ENCODE data around the gene PYCARD.

Gene PYCARD

DNA sequence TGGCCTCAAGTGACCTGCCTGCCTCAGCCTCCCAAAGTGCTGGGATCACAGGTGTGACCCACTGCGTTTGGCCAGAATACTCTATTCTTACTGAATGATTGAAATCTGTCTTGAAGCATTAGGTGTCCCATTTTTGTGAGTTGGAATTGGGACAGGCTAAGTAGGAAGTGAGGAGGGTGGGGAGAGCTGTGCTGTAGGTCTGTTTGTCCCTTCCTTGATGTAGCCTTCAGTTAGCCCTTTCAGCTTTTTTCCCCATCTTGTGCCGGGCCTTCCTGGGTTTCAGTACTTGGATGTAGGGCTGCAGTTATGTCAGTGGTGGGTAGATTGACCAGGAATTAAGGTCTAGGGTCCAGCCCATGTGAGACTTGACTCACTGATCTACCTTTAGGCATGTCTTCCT, 8.7 kb downstream of the PYCARD start:
- H4K8ac ChIP-seq (ENCODE audit: low read depth, low read length): no peak overlapping the region
- WGBS (ENCODE audit: extremely low coverage, insufficient coverage, insufficient read length): no CpG with 5 or more reads among the region's 2 CpGs

DNA sequence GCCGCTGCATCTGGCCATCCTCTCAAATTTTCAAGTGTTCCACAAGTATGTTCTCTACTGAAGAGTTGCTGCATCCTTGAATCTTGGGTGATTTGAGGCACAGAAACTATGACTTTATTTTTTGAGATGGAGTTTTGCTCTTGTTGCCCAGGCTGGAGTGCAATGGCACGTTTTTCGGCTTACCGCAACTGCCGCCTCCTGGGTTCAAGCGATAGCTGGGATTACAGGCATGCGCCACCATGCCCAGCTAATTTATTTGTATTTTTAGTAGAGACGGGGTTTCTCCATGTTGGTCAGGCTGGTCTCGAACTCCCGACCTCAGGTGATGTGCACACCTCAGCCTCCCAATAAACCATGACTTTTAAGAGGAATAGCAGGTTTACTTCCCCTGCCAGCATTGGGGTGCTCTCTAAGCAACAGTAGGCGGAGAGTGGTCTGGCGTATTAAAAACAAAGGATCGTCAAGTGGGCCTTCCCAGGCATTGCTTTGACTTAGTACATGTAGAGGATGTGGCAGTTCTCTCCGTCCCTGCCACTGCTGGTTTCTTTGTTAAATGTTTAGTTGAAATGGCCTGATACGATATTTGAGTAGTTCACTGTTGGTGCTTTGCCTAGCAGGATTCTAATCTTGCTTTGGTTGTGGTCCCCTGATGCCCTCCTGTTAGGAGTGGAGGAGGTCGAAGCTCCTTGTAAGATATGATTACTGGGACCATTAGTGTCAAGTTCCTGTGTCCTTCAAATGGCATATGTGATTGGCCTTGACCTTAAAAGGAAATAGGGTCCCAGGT, 9.5 kb downstream of the PYCARD start:
- DNase-seq: peak in 1 of 2 donors; percentile 4
- whole genome bisulfite sequencing (ENCODE audit: extremely low coverage, insufficient coverage, insufficient read length): no CpG with 5 or more reads among the region's 16 CpGs

More for the DNA sequence above, 8.7 kb downstream of the PYCARD start:
- H3K27me3 ChIP-seq (ENCODE audit: insufficient read depth, low read length): no peaks in the 10 kb centered on the region
- no peak overlapping the region for H2AFZ ChIP-seq (ENCODE audit: insufficient read depth, low read length, poor library complexity)
- no peak overlapping the region for H2BK5ac ChIP-seq (ENCODE audit: low read depth, low read length, poor library complexity)
- H3K23ac ChIP-seq (ENCODE audit: low read length): no peak overlapping the region
- H2AK5ac ChIP-seq (ENCODE audit: low read length): no peak overlapping the region
- no peaks in the 10 kb centered on the region for H3K4me1 ChIP-seq (ENCODE audit: control insufficient read depth in 1 of 2, insufficient read depth in 2 of 2, low read length in 2 of 2)
- no peak overlapping the region for H3K14ac ChIP-seq (ENCODE audit: low read length)
- peaks cover 56 to 84% of the 10 kb centered on the region in 2 experiments for H3K36me3 ChIP-seq (ENCODE audit: control insufficient read depth in 1 of 2, insufficient read depth in 2 of 2, low read length in 2 of 2)
- H4K91ac ChIP-seq (ENCODE audit: low read depth, low read length): no peak overlapping the region
- no peak overlapping the region for H3K4me3 ChIP-seq (ENCODE audit: low read depth, low read length)
- H3K79me1 ChIP-seq (ENCODE audit: low read length): no peaks in the 10 kb centered on the region
- no peak overlapping the region for H3K4me2 ChIP-seq (ENCODE audit: low read length)
- no peaks in the 10 kb centered on the region for H3K9me3 ChIP-seq (ENCODE audit: insufficient read depth, low read depth, low read length)
- no peak overlapping the region for H2BK120ac ChIP-seq (ENCODE audit: insufficient read depth, low read length, poor library complexity)
- H3K4ac ChIP-seq (ENCODE audit: low read depth, low read length): no peak overlapping the region
- no peak overlapping the region for H2BK12ac ChIP-seq (ENCODE audit: low read length)
- H3K18ac ChIP-seq (ENCODE audit: low read length): no peak overlapping the region
- no peak overlapping the region for H3K9ac ChIP-seq (ENCODE audit: low read length)
- H3K79me2 ChIP-seq (ENCODE audit: control insufficient read depth, insufficient read depth, low read length, poor library complexity): no peaks in the 10 kb centered on the region
- peak in 1 of 2 donors; percentile 1 for DNase-seq
- H3K27ac ChIP-seq (ENCODE audit: low read depth, low read length): no peak overlapping the region
- H4K12ac ChIP-seq (ENCODE audit: low read depth, low read length): no peak overlapping the region

GRCh38 chr16:31191697-31192428, 10.7 kb downstream of the PYCARD start:
- no CpG with 5 or more reads among the region's 5 CpGs for WGBS (ENCODE audit: extremely low coverage, insufficient coverage, insufficient read length)
- no peaks in the 10 kb centered on the region for H3K79me1 ChIP-seq (ENCODE audit: low read length)
- no peak overlapping the region for H3K4me2 ChIP-seq (ENCODE audit: low read length)
- no peaks in the 10 kb centered on the region for H3K4me1 ChIP-seq (ENCODE audit: control insufficient read depth in 1 of 2, insufficient read depth in 2 of 2, low read length in 2 of 2)
- no peaks in the 10 kb centered on the region for H3K9me3 ChIP-seq (ENCODE audit: insufficient read depth, low read depth, low read length)
- H3K4ac ChIP-seq (ENCODE audit: low read depth, low read length): no peak overlapping the region
- no peak overlapping the region for H4K8ac ChIP-seq (ENCODE audit: low read depth, low read length)
- H2BK5ac ChIP-seq (ENCODE audit: low read depth, low read length, poor library complexity): no peak overlapping the region
- no peaks in the 10 kb centered on the region for H3K79me2 ChIP-seq (ENCODE audit: control insufficient read depth, insufficient read depth, low read length, poor library complexity)
- H3K14ac ChIP-seq (ENCODE audit: low read length): no peak overlapping the region
- H3K36me3 ChIP-seq (ENCODE audit: control insufficient read depth in 1 of 2, insufficient read depth in 2 of 2, low read length in 2 of 2): peaks cover 58 to 89% of the 10 kb centered on the region in 2 experiments
- H2BK12ac ChIP-seq (ENCODE audit: low read length): no peak overlapping the region
- H3K9ac ChIP-seq (ENCODE audit: low read length): no peak overlapping the region
- no peak overlapping the region for H2AFZ ChIP-seq (ENCODE audit: insufficient read depth, low read length, poor library complexity)
- H3K23ac ChIP-seq (ENCODE audit: low read length): no peak overlapping the region
- H2AK5ac ChIP-seq (ENCODE audit: low read length): no peak overlapping the region
- H2BK120ac ChIP-seq (ENCODE audit: insufficient read depth, low read length, poor library complexity): no peak overlapping the region
- no peak overlapping the region for H3K18ac ChIP-seq (ENCODE audit: low read length)
- peak in 1 of 2 donors; percentile 1 for DNase-seq
- H4K91ac ChIP-seq (ENCODE audit: low read depth, low read length): no peak overlapping the region
- no peaks in the 10 kb centered on the region for H3K27me3 ChIP-seq (ENCODE audit: insufficient read depth, low read length)
- H3K4me3 ChIP-seq (ENCODE audit: low read depth, low read length): no peak overlapping the region
- no peak overlapping the region for H3K27ac ChIP-seq (ENCODE audit: low read depth, low read length)
- no peak overlapping the region for H4K12ac ChIP-seq (ENCODE audit: low read depth, low read length)

More for the DNA sequence above, 9.5 kb downstream of the PYCARD start:
- H3K4me1 ChIP-seq (ENCODE audit: control insufficient read depth in 1 of 2, insufficient read depth in 2 of 2, low read length in 2 of 2): no peaks in the 10 kb centered on the region
- H3K23ac ChIP-seq (ENCODE audit: low read length): no peak overlapping the region
- H3K4ac ChIP-seq (ENCODE audit: low read depth, low read length): no peak overlapping the region
- H3K4me2 ChIP-seq (ENCODE audit: low read length): no peak overlapping the region
- H3K9me3 ChIP-seq (ENCODE audit: insufficient read depth, low read depth, low read length): no peaks in the 10 kb centered on the region
- no peaks in the 10 kb centered on the region for H3K27me3 ChIP-seq (ENCODE audit: insufficient read depth, low read length)
- H2BK12ac ChIP-seq (ENCODE audit: low read length): no peak overlapping the region
- H3K14ac ChIP-seq (ENCODE audit: low read length): no peak overlapping the region
- H3K79me2 ChIP-seq (ENCODE audit: control insufficient read depth, insufficient read depth, low read length, poor library complexity): no peaks in the 10 kb centered on the region
- no peak overlapping the region for H4K12ac ChIP-seq (ENCODE audit: low read depth, low read length)
- H2AK5ac ChIP-seq (ENCODE audit: low read length): no peak overlapping the region
- H3K79me1 ChIP-seq (ENCODE audit: low read length): no peaks in the 10 kb centered on the region
- no peak overlapping the region for H3K18ac ChIP-seq (ENCODE audit: low read length)
- H4K91ac ChIP-seq (ENCODE audit: low read depth, low read length): no peak overlapping the region
- H3K27ac ChIP-seq (ENCODE audit: low read depth, low read length): no peak overlapping the region
- no peak overlapping the region for H2BK120ac ChIP-seq (ENCODE audit: insufficient read depth, low read length, poor library complexity)
- H2BK5ac ChIP-seq (ENCODE audit: low read depth, low read length, poor library complexity): no peak overlapping the region
- H3K9ac ChIP-seq (ENCODE audit: low read length): no peak overlapping the region
- peaks cover 55 to 86% of the 10 kb centered on the region in 2 experiments for H3K36me3 ChIP-seq (ENCODE audit: control insufficient read depth in 1 of 2, insufficient read depth in 2 of 2, low read length in 2 of 2)
- H2AFZ ChIP-seq (ENCODE audit: insufficient read depth, low read length, poor library complexity): no peak overlapping the region
- H4K8ac ChIP-seq (ENCODE audit: low read depth, low read length): no peak overlapping the region
- H3K4me3 ChIP-seq (ENCODE audit: low read depth, low read length): no peak overlapping the region

DNA sequence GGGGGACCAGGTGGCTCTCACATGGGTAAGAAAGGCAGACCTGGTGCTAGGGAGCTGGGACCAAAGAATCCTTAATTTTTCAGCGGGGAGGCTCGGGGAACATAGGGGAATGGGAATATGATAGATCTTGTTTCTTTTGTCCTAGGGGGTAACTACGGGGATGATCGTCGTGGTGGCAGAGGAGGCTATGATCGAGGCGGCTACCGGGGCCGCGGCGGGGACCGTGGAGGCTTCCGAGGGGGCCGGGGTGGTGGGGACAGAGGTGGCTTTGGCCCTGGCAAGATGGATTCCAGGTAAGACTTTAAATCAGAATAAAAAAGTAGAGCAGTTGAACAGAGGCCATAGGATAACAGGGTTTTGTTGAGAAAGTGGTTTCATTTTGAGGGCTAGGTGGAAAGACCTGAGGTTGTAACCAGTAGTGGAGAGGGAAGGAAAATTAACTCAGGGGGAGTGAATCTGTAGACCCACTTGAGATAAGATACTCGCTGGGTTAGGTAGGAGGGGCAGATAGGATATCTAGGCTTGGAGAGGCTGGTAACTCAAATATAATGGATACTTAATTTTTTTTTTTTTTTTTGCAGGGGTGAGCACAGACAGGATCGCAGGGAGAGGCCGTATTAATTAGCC, 11.6 kb downstream of the PYCARD start:
- H2BK5ac ChIP-seq (ENCODE audit: low read depth, low read length, poor library complexity): no peak overlapping the region
- no peak overlapping the region for H3K18ac ChIP-seq (ENCODE audit: low read length)
- H3K79me1 ChIP-seq (ENCODE audit: low read length): no peaks in the 10 kb centered on the region
- no peak overlapping the region for H3K27ac ChIP-seq (ENCODE audit: low read depth, low read length)
- H2AFZ ChIP-seq (ENCODE audit: insufficient read depth, low read length, poor library complexity): no peak overlapping the region
- no peak overlapping the region for H2AK5ac ChIP-seq (ENCODE audit: low read length)
- H3K23ac ChIP-seq (ENCODE audit: low read length): no peak overlapping the region
- H3K36me3 ChIP-seq (ENCODE audit: control insufficient read depth in 1 of 2, insufficient read depth in 2 of 2, low read length in 2 of 2): peaks cover 57 to 90% of the 10 kb centered on the region in 2 experiments
- no peak overlapping the region for H3K4me3 ChIP-seq (ENCODE audit: low read depth, low read length)
- no peak overlapping the region for H3K4me2 ChIP-seq (ENCODE audit: low read length)
- no CpG with 5 or more reads among the region's 17 CpGs for WGBS (ENCODE audit: extremely low coverage, insufficient coverage, insufficient read length)
- H4K91ac ChIP-seq (ENCODE audit: low read depth, low read length): no peak overlapping the region
- H3K4me1 ChIP-seq (ENCODE audit: control insufficient read depth in 1 of 2, insufficient read depth in 2 of 2, low read length in 2 of 2): no peaks in the 10 kb centered on the region
- no peak for DNase-seq
- no peaks in the 10 kb centered on the region for H3K9me3 ChIP-seq (ENCODE audit: insufficient read depth, low read depth, low read length)
- H4K8ac ChIP-seq (ENCODE audit: low read depth, low read length): no peak overlapping the region
- H3K14ac ChIP-seq (ENCODE audit: low read length): no peak overlapping the region
- H3K27me3 ChIP-seq (ENCODE audit: insufficient read depth, low read length): no peaks in the 10 kb centered on the region
- no peaks in the 10 kb centered on the region for H3K79me2 ChIP-seq (ENCODE audit: control insufficient read depth, insufficient read depth, low read length, poor library complexity)
- H3K4ac ChIP-seq (ENCODE audit: low read depth, low read length): no peak overlapping the region
- H2BK120ac ChIP-seq (ENCODE audit: insufficient read depth, low read length, poor library complexity): no peak overlapping the region
- no peak overlapping the region for H3K9ac ChIP-seq (ENCODE audit: low read length)
- no peak overlapping the region for H4K12ac ChIP-seq (ENCODE audit: low read depth, low read length)
- no peak overlapping the region for H2BK12ac ChIP-seq (ENCODE audit: low read length)
